ENCODE measurements around the gene TBC1D22A.

DNA sequence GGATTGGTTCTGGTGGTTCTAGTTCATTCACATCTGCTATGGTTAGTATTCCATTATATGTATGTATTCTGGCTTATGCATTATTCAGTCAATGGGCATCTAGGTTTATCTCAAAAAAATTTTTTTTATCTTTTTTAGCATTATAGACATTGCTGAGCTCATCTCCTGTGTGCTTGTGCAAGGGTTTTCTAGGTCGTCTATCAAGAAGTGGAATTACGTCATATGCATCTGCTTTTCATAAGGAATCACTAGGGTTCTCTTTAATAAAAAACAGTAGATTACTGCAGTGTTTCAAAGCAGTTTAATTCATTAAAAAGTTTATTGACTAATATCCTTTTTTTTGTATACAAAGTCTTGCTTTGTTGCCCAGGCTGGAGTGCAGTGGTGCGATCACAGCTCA lies 21.3 kb downstream of the TBC1D22A start:
- TF ChIP-seq, protein P1, sequence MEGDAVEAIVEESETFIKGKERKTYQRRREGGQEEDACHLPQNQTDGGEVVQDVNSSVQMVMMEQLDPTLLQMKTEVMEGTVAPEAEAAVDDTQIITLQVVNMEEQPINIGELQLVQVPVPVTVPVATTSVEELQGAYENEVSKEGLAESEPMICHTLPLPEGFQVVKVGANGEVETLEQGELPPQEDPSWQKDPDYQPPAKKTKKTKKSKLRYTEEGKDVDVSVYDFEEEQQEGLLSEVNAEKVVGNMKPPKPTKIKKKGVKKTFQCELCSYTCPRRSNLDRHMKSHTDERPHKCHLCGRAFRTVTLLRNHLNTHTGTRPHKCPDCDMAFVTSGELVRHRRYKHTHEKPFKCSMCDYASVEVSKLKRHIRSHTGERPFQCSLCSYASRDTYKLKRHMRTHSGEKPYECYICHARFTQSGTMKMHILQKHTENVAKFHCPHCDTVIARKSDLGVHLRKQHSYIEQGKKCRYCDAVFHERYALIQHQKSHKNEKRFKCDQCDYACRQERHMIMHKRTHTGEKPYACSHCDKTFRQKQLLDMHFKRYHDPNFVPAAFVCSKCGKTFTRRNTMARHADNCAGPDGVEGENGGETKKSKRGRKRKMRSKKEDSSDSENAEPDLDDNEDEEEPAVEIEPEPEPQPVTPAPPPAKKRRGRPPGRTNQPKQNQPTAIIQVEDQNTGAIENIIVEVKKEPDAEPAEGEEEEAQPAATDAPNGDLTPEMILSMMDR (IDR thresholded peaks at IDR 0.05) = no peak
- TF ChIP-seq POLR2AphosphoS5 (IDR thresholded peaks at IDR 0.05) = no peak
- TF ChIP-seq POLR2A (IDR thresholded peaks at IDR 0.05) = no peak
